Measurements from ENCODE around the gene CAPN15.
"Not testable (repeated sequence)": the region's sequence is repeated elsewhere in the genome, so short reads cannot be mapped to it uniquely, and the experiment has no call there.

Gene CAPN15

GRCh38 chr16:589658-590187, 62.2 kb downstream of the CAPN15 start, which contains the start of gene RAB40C:
TSS of gene RAB40C (plus strand) at chr16:590066. CDS start at chr16:590292, 226 bp downstream.
- in situ Hi-C loops (cut with MboI; ENCODE audit: low sequenced_read_pairs), result no loop called here

- in situ Hi-C loops (cut with MboI; ENCODE audit: low sequenced_read_pairs), result no loop called here
Observed at GRCh38 chr16:590188-590814, 62.8 kb downstream of the CAPN15 start.

- in situ Hi-C loops (cut with MboI; ENCODE audit: low sequenced_read_pairs), result no loop called here
Observed at GRCh38 chr16:590815-591200, 63.3 kb downstream of the CAPN15 start.

GRCh38 chr16:591231-591630, 63.7 kb downstream of the CAPN15 start:
- in situ Hi-C loops (cut with MboI; ENCODE audit: low sequenced_read_pairs), result no loop called here

- in situ Hi-C loops (cut with MboI; ENCODE audit: low sequenced_read_pairs), result no loop called here
Observed at GRCh38 chr16:591892-592517, 64.5 kb downstream of the CAPN15 start.

- in situ Hi-C loops (cut with MboI; ENCODE audit: low sequenced_read_pairs), result no loop called here
Observed at GRCh38 chr16:592518-593306, 65.2 kb downstream of the CAPN15 start.

GRCh38 chr16:593406-593805, 65.9 kb downstream of the CAPN15 start:
- in situ Hi-C loops (cut with MboI; ENCODE audit: low sequenced_read_pairs), result no loop called here

- in situ Hi-C loops (cut with MboI; ENCODE audit: low sequenced_read_pairs), result no loop called here
Observed at GRCh38 chr16:593807-594206, 66.3 kb downstream of the CAPN15 start.

- in situ Hi-C loops (cut with MboI; ENCODE audit: low sequenced_read_pairs), result no loop called here
Observed at GRCh38 chr16:595094-595528, 67.6 kb downstream of the CAPN15 start.

GRCh38 chr16:595942-596735, 68.6 kb downstream of the CAPN15 start:
- in situ Hi-C loops (cut with MboI; ENCODE audit: low sequenced_read_pairs), result no loop called here

- in situ Hi-C loops (cut with MboI; ENCODE audit: low sequenced_read_pairs), result no loop called here
Observed at GRCh38 chr16:596736-597060, 69.2 kb downstream of the CAPN15 start.

- in situ Hi-C loops (cut with MboI; ENCODE audit: low sequenced_read_pairs), result not testable (repeated sequence)
Observed at GRCh38 chr16:597655-598054, 70.1 kb downstream of the CAPN15 start.

GRCh38 chr16:598823-599739, 71.6 kb downstream of the CAPN15 start:
- in situ Hi-C loops (cut with MboI; ENCODE audit: low sequenced_read_pairs), result no loop called here

- in situ Hi-C loops (cut with MboI; ENCODE audit: low sequenced_read_pairs), result no loop called here
Observed at GRCh38 chr16:600781-601180, 73.3 kb downstream of the CAPN15 start.

- in situ Hi-C loops (cut with MboI; ENCODE audit: low sequenced_read_pairs), result no loop called here
Observed at GRCh38 chr16:603933-604332, 76.4 kb downstream of the CAPN15 start.

All from HL-60/S4 (cell line).